Mesenteric fat pad (tissue), 1 donor: ENCODE results near the gene EXOC3. TPM values are rescaled to one million over a fixed set of nuclear protein-coding genes. Genes with fewer than 3 reads are reported as not detected.
"Not testable (repeated sequence)": the region's sequence is repeated elsewhere in the genome, so short reads cannot be mapped to it uniquely, and the experiment has no call there.

Experiments used
- DNase-seq: peaks from one replicate; pipeline ENCODE4 v3.0.0-alpha.2; 2020; ENCODE audit warnings: low spot score
- total RNA-seq: library from RNA; stranded (reverse); fragmentation: NEBNext Ultra II Directional; extraction: Animal tissue kit (Norgen Biotek cat#: 25700); gene quantifications from one replicate; pipeline ENCODE4 v1.2.1, GENCODE V29; 2021
- donor health status: DM: yes; HTN: yes; CAD: no.

Gene EXOC3
- total RNA-seq, 1 donor from 2014 or later = 58.5 TPM

- no peak for DNase-seq
Measured at GRCh38 chr5:484556-484955, 41.6 kb downstream of the EXOC3 start.

- no peak for DNase-seq
Measured at GRCh38 chr5:485113-485945, 42.4 kb downstream of the EXOC3 start.

- DNase-seq = no peak
Measured at GRCh38 chr5:485946-486491, 43.0 kb downstream of the EXOC3 start.

GRCh38 chr5:486597-486996 is 43.6 kb downstream of the EXOC3 start:
- not testable (repeated sequence) for DNase-seq

GRCh38 chr5:488241-488640 is 45.3 kb downstream of the EXOC3 start:
- no peak for DNase-seq

- DNase-seq = no peak
Measured at GRCh38 chr5:488744-489688, 46.0 kb downstream of the EXOC3 start.

GRCh38 chr5:489689-490080 is 46.7 kb downstream of the EXOC3 start:
- DNase-seq = no peak

GRCh38 chr5:490116-491106 is 47.4 kb downstream of the EXOC3 start:
- no peak for DNase-seq

- DNase-seq = no peak
Measured at GRCh38 chr5:491119-491855, 48.3 kb downstream of the EXOC3 start.

GRCh38 chr5:491856-492155 is 48.8 kb downstream of the EXOC3 start:
- no peak for DNase-seq

GRCh38 chr5:492314-492893 is 49.4 kb downstream of the EXOC3 start:
- DNase-seq = no peak

GRCh38 chr5:493119-493701 is 50.2 kb downstream of the EXOC3 start:
- no peak for DNase-seq

GRCh38 chr5:493758-494157 is 50.8 kb downstream of the EXOC3 start:
- DNase-seq = no peak

- DNase-seq = no peak
Measured at GRCh38 chr5:494667-495255, 51.8 kb downstream of the EXOC3 start.

GRCh38 chr5:496028-496427 is 53.1 kb downstream of the EXOC3 start:
- DNase-seq = no peak

- DNase-seq = no peak
Measured at GRCh38 chr5:497090-497700, 54.2 kb downstream of the EXOC3 start.

- DNase-seq = no peak
Measured at GRCh38 chr5:497871-498509, 55.0 kb downstream of the EXOC3 start.
